ENCODE measurements around the gene ZNF444.

GRCh38 chr19:56191115-56191514 is 50.0 kb downstream of the ZNF444 start:
- no peak for TF ChIP-seq POLR2A (IDR thresholded peaks at IDR 0.05)
- TF ChIP-seq CTCF (IDR thresholded peaks at IDR 0.05), result no peak
- TF ChIP-seq POLR2AphosphoS5 (IDR thresholded peaks at IDR 0.05; ENCODE audit: insufficient read depth in 1 of 2, low read depth in 1 of 2), result no peak
